GM12878 (cell line): ENCODE measurements around the gene APOM. TPM values are rescaled to one million over a fixed set of nuclear protein-coding genes. Genes with fewer than 3 reads are reported as not detected.
A peak's percentile ranks its signal among the peaks of the same experiment; 100 is the strongest.

Experiments used
- BHLHE40 ChIP-seq, 2 experiments: fragments of 450-650 bp in 1 of 2; IDR thresholded peaks; 2 replicates each; pipeline ENCODE4 v1.6.1; 2011 to 2017; ENCODE audit warnings: low read depth in 2 of 2, borderline replicate concordance in 1 of 2, improper control_type of control experiment in 1 of 2, low read length in 1 of 2, mild to moderate bottlenecking in 1 of 2
- CEBPB ChIP-seq, 2 experiments: fragments of 150-350 bp in 1 of 2; IDR thresholded peaks; 2 replicates each; pipeline ENCODE4 v1.6.1; 2012 to 2014; ENCODE audit warnings: low read depth in 2 of 2, low read length in 2 of 2, borderline replicate concordance in 1 of 2, inconsistent platforms in 1 of 2
- CHD1 ChIP-seq: IDR thresholded peaks from 2 replicates; pipeline ENCODE4 v1.6.1; 2012; ENCODE audit warnings: low read depth, low read length, improper control_type of control experiment
- CTCF ChIP-seq, 3 experiments: IDR thresholded peaks in 2 of 3; conservative IDR thresholded peaks in 1 of 3; 2 replicates each; pipeline ENCODE4 v1.5.1; 2011; ENCODE audit warnings: low read depth in 3 of 3, low read length in 3 of 3, mild to moderate bottlenecking in 3 of 3, control low read depth in 2 of 3, moderate library complexity in 2 of 3, inconsistent platforms in 1 of 3, mixed read lengths in 1 of 3; ENCODE audit not compliant: control insufficient read depth in 2 of 3, insufficient read depth in 1 of 3; ENCODE audit errors: extremely low read depth in 1 of 3
- CUX1 ChIP-seq: IDR thresholded peaks from 2 replicates; pipeline ENCODE4 v1.6.1; 2012; ENCODE audit warnings: improper control_type of control experiment, low read depth, low read length; ENCODE audit not compliant: insufficient replicate concordance
- HSF1 ChIP-seq: fragments of 150-350 bp; IDR thresholded peaks from 2 replicates; pipeline ENCODE4 v1.6.1; 2014; ENCODE audit warnings: mild to moderate bottlenecking, low read depth, low read length
- MEF2B ChIP-seq: fragments of 450-650 bp; IDR thresholded peaks from 2 replicates; pipeline ENCODE4 v1.6.1; 2018; ENCODE audit warnings: mild to moderate bottlenecking, moderate library complexity; ENCODE audit not compliant: partially characterized antibody, poor library complexity, severe bottlenecking
- NBN ChIP-seq: fragments of 450-650 bp; IDR thresholded peaks from 2 replicates; pipeline ENCODE4 v1.6.1; 2016
- PKNOX1 ChIP-seq: fragments of 450-650 bp; IDR thresholded peaks from 2 replicates; pipeline ENCODE4 v1.6.1; 2016; ENCODE audit warnings: mild to moderate bottlenecking
- RBBP5 ChIP-seq: fragments of 200-600 bp; sonication (generic); conservative IDR thresholded peaks from 2 replicates; pipeline ENCODE4 v1.6.1; 2016
- REST ChIP-seq: IDR thresholded peaks from 2 replicates; pipeline ENCODE4 v1.6.1; 2012; ENCODE audit warnings: mild to moderate bottlenecking, low read depth, low read length
- USF2 ChIP-seq: IDR thresholded peaks from 2 replicates; pipeline ENCODE4 v1.6.1; 2011; ENCODE audit warnings: low read depth, low read length, improper control_type of control experiment, borderline replicate concordance
- YBX1 ChIP-seq: fragments of 450-650 bp; IDR thresholded peaks from 2 replicates; pipeline ENCODE4 v1.6.1; 2016; ENCODE audit warnings: antibody characterized with exemption
- ZBED1 ChIP-seq: IDR thresholded peaks from 2 replicates; pipeline ENCODE4 v1.6.1; 2016; ENCODE audit warnings: borderline replicate concordance
- polyA plus RNA-seq, 11 experiments: library from polyadenylated mRNA; depleted of rRNA in 4 of 11; unstranded in 6 of 11; stranded (reverse) in 5 of 11; fragments of >200 nt; fragmentation: Nextera tagmentation in 4 of 11; fragmentation: Illumina TruSeq in 1 of 11; extraction: Ambion mirVana in 4 of 11; extraction: Trizol in 1 of 11; gene quantifications; 1 replicate in 1 of 11; 2 replicates in 10 of 11; pipeline versions ENCODE4 v1.2.1 to v1.2.3, GENCODE V29; 2011 to 2016; ENCODE audit warnings: inconsistent platforms in 2 of 11, missing spikeins in 2 of 11, low read depth in 1 of 11
- total RNA-seq, 4 experiments: library from RNA; depleted of rRNA in 3 of 4; stranded (reverse); fragments of >200 nt in 3 of 4; fragmentation: Illumina TruSeq in 1 of 4; extraction: Trizol in 1 of 4; gene quantifications; 2 replicates each; pipeline versions ENCODE4 v1.2.1 to v1.2.3, GENCODE V29; 2013 to 2021

The APOM gene
- total and polyA plus RNA-seq, 10 of the 15 experiments (the other 5 are each of a cell fraction or from before 2014, with no cell fraction given) = 4.0 to 14.1 (median 7.1) TPM

- TF ChIP-seq CUX1 (no peak), REST (no peak), USF2 (no peak), YBX1 (no peak), ZBED1 (no peak), HSF1 (no peak), CEBPB (IDR thresholded peaks at IDR 0.05; ENCODE audit: borderline replicate concordance in 1 of 2, low read depth in 2 of 2, low read length in 2 of 2) (no peak), MEF2B (no peak), PKNOX1 (peak; percentile 95), RBBP5 (no peak), CHD1 (no peak), NBN (no peak), BHLHE40 (IDR thresholded peaks at IDR 0.05; ENCODE audit: borderline replicate concordance in 1 of 2, low read depth in 2 of 2, low read length in 1 of 2) (peak; percentile 87 to 95), CTCF (IDR thresholded peaks at IDR 0.05 in 2 of 3, conservative IDR thresholded peaks at IDR 0.05 in 1 of 3; ENCODE audit: control insufficient read depth in 2 of 3, extremely low read depth in 1 of 3, insufficient read depth in 1 of 3, low read depth in 3 of 3, low read length in 3 of 3) (no peak)
Measured at GRCh38 chr6:31651602-31652191, 4.0 kb upstream of the APOM start (continued).
